Stimulated activated CD4-positive, alpha-beta T cell treated with anti-CD3 and anti-CD28 coated beads, Interleukin-2, amount 100 ng/mL, for 48 hours (primary cell): Measurements from ENCODE around the gene AMH.

Source experiments
- DNase-seq, 2 donors: peaks; one replicate each; pipeline ENCODE4 v3.0.0-alpha.2; 2020

The AMH gene

DNA sequence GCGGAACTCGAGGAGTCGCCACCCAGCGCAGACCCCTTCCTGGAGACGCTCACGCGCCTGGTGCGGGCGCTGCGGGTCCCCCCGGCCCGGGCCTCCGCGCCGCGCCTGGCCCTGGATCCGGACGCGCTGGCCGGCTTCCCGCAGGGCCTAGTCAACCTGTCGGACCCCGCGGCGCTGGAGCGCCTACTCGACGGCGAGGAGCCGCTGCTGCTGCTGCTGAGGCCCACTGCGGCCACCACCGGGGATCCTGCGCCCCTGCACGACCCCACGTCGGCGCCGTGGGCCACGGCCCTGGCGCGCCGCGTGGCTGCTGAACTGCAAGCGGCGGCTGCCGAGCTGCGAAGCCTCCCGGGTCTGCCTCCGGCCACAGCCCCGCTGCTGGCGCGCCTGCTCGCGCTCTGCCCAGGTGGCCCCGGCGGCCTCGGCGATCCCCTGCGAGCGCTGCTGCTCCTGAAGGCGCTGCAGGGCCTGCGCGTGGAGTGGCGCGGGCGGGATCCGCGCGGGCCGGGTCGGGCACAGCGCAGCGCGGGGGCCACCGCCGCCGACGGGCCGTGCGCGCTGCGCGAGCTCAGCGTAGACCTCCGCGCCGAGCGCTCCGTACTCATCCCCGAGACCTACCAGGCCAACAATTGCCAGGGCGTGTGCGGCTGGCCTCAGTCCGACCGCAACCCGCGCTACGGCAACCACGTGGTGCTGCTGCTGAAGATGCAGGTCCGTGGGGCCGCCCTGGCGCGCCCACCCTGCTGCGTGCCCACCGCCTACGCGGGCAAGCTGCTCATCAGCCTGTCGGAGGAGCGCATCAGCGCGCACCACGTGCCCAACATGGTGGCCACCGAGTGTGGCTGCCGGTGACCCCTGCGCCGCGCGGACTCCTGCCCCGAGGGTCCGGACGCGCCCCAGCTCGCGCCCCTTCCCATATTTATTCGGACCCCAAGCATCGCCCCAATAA, 2.3 kb downstream of the AMH start:
- DNase-seq = no peak

DNA sequence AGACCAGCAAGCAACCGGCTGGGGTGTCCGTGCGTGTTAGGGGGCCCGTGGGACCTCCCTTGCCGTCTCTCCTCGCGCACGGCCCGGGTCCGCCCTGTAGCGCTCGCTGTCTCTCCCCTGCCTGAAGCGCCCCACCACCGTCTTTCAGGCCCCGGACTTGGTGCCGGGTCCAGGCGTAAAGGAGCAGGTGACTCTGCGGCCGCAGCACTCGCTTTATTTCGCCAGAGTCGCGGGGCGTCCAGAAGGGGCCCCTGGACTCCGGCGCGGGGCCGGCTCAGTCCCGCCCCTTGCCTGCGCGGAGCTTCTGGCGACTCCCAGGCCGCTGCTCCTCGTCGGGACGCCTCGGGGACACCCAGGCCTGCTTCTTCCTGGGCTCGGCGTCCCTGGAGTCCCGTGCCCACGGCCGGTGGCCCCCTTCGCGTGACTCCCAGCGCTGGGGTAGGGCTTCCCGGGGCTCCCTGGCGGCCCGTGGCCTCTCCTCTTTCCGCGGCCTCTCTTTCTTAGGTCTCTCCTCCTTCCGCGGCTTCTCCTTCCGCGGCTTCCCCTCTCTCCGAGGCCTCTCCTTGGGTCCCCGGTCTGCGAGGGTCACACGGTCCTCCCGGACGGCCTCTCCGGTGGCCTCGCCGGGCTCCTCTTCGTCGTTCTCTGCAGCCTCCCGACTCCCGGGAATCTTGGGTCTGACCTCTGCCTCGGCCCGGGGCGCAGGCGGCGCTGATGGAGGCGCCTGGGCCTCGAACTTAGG, 3.1 kb downstream of the AMH start:
- no peak for DNase-seq

GRCh38 chr19:2252797-2253105, 3.6 kb downstream of the AMH start:
- DNase-seq = no peak

- no peak for DNase-seq
Observed at GRCh38 chr19:2253106-2254063, 4.3 kb downstream of the AMH start.

DNA sequence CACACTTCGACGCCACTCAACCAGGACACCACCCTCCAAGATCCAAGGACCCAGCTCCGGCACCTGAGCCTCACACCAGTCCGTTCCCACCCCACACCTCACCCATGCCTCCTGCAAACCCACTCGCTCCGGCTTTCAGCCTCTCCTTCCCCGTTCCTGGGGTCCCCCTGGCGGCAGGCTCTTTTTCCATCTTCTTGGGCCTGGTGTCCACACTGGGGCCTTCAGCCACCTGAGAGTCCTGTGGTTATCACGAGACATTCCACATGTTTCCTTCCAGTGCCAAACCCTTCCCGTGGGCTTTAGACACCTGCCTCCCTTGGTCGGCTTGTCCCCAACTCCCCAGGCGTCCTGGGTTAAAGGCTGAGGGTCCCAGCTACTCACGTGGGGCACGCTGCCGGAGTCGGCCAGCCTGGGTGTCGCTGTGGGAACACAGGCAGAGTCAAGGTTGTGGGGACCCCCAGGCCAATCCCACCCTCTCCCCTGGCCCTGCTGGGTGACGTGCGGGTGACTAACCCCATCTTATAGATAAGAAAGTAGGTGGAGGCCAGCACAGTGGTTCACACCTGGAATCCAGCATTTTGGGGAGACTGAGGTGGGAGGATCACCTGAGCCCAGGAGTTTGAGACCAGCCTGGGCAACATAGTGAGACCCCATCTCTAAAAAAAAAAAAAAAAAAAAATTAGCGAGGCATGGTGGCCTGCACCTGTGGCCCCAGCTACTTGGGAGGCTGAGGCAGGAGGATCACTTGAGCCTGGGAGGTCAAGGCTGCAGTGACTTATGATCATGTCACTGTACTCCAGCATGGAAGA, 5.1 kb downstream of the AMH start:
- DNase-seq = no peak

DNA sequence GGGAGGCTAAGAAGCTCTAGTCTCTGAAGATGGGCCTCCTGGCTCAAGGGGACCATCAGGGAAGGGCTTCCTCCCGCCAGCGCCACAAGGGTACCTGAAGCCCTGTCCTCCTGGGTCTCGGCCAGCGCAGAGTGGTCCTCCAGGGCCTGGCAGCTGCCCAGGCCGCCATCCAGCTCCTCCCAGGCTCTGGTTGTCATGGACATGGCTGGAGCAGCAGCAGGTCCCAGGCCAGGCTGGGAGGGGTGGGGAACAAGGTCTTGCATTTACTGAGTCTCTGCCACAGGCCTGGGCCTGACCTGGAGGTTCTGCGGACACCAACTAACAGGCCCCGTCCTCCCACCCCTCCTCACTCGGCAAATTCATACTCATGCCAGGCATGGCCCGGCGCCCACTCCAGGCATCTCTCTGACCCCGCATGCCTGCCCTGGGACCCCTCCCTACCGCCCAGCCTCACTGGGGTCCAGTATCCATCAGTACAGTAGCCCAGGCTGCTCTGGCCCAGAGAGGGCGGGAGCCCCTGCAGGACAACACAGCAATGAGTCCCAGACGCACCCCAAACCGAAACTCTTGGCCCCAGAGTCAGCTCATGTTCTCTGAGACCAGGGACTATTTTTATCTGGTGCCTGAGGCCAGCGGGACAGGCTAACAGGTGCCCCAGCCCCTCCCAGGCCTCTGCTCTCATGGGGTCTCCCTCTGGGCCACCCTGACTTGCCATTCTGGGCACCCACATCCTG, 6.2 kb downstream of the AMH start:
- DNase-seq = no peak

GRCh38 chr19:2255982-2256685, 7.0 kb downstream of the AMH start, which contains the start of gene JSRP1:
Gene JSRP1, minus strand, starts transcription at chr19:2256417. Its CDS starts 1,103 bp downstream, at chr19:2255314.
- no peak for DNase-seq

DNA sequence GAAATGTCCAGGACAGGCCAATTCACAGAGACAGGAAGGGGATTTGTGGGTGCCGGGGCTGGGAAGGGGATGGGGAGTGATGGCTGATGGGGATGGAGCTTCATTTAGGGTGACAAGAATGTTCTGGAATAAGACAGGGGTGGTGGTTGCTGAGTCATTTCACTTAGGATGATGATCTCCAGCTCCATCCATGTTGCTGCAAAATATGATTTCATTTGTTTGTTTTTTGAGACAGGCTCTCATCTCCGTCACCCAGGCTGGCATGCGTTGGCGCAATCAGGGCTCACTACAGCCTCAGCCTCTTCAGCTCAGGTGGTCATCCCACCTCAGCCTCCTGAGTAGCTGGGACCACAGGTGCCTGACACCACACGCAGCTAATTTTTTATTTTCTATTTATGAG, 10.2 kb downstream of the AMH start:
- no peak for DNase-seq

DNA sequence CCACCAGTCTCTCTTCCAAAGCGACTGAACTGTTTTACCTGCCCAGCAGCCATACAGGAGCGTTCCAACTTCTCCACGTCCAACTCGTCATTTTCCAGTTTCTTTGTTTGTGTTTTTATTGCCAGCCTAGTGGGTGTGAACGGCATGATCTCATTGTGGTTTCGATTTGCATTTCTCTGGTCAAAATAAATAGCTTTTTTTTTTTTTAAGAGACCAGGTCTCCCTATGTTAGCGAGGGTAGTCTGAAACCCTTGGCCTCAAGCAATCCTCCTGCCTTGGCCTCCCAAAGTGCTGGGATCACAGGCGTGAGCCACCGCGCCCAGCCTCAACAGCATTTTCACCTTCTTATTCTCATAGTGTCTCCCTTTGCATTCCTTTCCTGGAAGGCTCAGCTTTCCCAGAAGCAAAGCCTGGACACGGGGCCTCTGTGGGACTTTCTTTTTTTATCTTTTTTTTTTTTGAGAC, 11.2 kb downstream of the AMH start:
- DNase-seq = no peak

DNA sequence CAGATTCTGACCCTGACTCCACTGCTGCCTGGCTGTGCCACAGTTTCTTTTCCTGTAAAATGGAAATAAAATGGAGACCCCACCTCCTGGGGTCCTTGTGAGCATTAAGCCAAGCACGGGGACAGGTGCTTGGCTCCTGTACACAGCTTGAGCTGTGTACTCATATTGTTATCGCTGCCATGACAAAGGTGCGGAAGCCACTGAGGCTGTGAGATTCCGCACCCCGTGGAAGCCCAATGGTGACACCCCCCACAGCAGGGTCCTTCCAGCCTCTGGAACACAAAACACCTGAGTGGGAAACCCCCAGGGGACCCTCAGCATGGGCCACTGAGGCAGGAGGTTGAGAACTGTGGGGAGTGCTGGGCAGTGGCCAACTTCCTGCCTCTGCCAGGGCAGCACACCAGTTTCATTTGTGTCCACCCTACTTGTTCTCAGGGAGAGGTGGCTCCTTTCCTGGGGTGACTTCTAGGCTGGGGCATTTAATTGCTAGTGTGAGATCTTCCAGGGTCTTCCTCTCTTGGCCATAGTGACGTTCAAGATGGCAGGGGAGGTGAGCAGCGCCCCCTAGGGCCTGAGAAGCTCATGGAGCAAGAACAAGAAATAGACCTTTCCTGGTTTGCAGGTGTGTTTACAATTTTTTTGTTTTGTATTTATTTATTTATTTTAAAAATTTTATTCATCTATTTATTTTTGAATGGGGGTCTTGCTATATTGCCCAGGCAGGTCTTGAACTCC, 12.5 kb downstream of the AMH start:
- DNase-seq = peak; percentile 60 to 61

DNA sequence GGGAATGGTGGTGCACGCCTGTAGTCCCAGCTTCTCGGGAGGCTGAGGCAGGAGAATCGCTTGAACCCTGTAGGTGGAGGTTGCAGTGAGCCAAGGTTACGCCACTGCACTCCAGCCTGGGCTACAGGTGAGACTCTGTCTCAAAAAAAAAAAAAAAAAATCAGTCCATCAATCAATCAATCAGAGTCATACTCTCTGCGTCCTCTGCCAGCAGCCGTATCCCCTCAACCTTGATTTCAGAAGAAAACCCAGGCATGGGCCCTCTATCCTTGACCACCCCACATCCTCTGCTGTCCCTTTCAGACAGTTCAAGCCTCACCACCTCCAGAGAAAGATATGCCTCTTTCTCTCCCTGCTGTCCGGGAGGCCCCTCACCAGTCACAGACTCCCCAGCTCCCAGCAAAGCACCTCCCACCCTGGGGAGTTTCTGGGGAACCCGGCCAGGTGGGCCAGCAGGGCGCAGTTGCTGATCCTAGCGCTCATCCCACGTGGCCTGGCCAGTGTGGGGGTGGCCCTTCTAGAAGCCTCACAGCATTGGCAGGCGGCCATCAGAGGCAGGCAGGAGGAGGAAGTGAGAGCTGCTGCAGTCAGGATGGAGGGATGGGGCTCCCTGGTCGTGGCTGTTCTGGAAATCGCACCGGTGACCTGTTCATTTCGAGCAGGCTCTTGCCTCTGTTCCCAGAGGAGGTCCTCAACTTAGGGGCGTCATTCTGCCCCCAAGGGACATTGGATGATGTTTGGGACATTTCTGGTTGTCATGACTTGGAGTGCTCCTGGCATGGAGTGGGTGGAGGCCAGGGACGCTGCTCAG, 17.3 kb downstream of the AMH start:
- DNase-seq = no peak

GRCh38 chr19:2268480-2268830, 19.3 kb downstream of the AMH start:
- no peak for DNase-seq

GRCh38 chr19:2268861-2269243, 19.7 kb downstream of the AMH start:
- no peak for DNase-seq

DNA sequence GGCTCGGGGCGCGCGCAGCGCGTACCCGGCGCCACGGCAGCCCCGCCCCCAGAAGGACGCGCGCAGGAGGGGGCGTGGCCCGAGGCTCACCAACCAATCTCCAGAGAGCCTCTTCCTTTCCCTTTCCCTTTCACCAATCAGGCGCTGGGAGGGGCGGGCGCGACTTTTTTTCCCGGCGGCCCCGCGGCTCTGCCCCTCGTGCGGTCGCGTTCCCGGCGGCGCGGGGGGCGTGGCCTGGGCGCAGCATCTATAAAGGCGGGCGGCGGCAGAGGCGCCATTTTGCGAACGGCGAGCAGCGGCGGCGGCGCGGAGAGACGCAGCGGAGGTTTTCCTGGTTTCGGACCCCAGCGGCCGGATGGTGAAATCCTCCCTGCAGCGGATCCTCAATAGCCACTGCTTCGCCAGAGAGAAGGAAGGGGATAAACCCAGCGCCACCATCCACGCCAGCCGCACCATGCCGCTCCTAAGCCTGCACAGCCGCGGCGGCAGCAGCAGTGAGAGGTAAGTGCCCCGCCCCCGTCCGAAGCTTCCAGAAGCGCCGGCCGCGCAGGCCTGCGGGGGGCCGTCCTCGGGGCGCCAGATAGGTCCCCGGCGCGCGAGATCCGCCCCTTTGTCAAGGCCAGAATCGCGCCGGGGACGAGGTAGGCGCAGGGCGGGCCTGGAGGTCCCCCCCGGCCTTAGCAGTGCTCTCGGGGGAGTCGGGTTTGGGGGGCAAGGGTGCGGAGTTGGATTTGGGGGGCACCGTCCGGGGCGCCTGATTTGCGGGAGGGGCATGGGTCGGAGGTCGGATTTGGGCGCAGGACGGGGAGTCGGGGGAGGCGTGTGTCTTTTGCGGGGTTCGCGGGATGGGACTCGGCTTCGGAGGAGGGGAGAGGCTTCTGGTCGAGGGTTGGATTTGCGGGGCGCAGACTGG, 20.4 kb downstream of the AMH start:
- DNase-seq = peak; percentile 98 to 99

DNA sequence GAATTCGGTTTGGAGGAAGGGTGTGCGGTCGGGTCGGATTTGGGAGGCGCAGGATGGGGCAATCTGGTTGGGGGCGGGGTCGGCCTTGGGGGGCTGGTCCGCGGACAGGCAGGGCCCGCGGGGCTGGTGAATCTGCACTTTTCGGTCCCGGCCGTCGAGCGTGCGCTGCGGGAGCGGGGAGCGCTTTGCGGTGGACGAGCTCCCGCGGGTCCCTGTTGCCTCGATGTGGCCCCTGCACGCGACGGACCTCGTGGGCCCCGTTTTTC, 21.0 kb downstream of the AMH start:
- no peak for DNase-seq

GRCh38 chr19:2270423-2271233, 21.5 kb downstream of the AMH start:
- DNase-seq = peak; percentile 56 to 59
